Small intestine (tissue), 7 donors: ENCODE results near the gene SCYGR1. TPM values are rescaled to one million over a fixed set of nuclear protein-coding genes. Genes with fewer than 3 reads are reported as not detected.
A peak's percentile ranks its signal among the peaks of the same experiment; 100 is the strongest.
"Not testable (repeated sequence)": the region's sequence is repeated elsewhere in the genome, so short reads cannot be mapped to it uniquely, and the experiment has no call there.

Source experiments
- DNase-seq, 2 donors: peaks; one replicate each; pipeline versions ENCODE4 v3.0.0 to v3.0.0-alpha.2; 2013
- FAIRE-seq: peaks from 2 replicates; lab custom pipeline; 2012; peaks lifted over from hg19 to GRCh38; lab: Jason Lieb, UNC
- H3K27ac ChIP-seq, 3 donors: one replicate each; pipeline ENCODE4 v1.5.1; 2013; ENCODE audit warnings: low read length in 2 of 3, mild to moderate bottlenecking in 2 of 3, control low read depth in 1 of 3, inconsistent platforms in 1 of 3, low read depth in 1 of 3, moderate library complexity in 1 of 3
- H3K27me3 ChIP-seq, 3 donors: one replicate each; pipeline ENCODE4 v1.6.1; 2013; ENCODE audit warnings: low read length in 3 of 3, inconsistent platforms in 1 of 3; ENCODE audit not compliant: control insufficient read depth in 3 of 3, insufficient read depth in 3 of 3
- H3K36me3 ChIP-seq, 3 donors: one replicate each; pipeline ENCODE4 v1.6.1; 2013; ENCODE audit warnings: low read length in 3 of 3, inconsistent platforms in 1 of 3, low read depth in 1 of 3, mild to moderate bottlenecking in 1 of 3, moderate library complexity in 1 of 3; ENCODE audit not compliant: control insufficient read depth in 3 of 3, insufficient read depth in 2 of 3
- H3K4me1 ChIP-seq, 3 donors: one replicate each; pipeline ENCODE4 v1.6.1; 2013; ENCODE audit warnings: low read length in 2 of 3, inconsistent platforms in 1 of 3, low read depth in 1 of 3, mild to moderate bottlenecking in 1 of 3, moderate library complexity in 1 of 3; ENCODE audit not compliant: control insufficient read depth in 3 of 3, insufficient read depth in 2 of 3
- H3K4me3 ChIP-seq, 3 donors: one replicate each; pipeline ENCODE4 v1.5.1; 2013; ENCODE audit warnings: low read length in 3 of 3, control low read depth in 1 of 3, inconsistent platforms in 1 of 3, low read depth in 1 of 3, mild to moderate bottlenecking in 1 of 3, moderate library complexity in 1 of 3
- H3K9me3 ChIP-seq, 2 donors: one replicate each; pipeline ENCODE4 v1.6.1; 2013; ENCODE audit warnings: low read depth in 1 of 2, low read length in 1 of 2; ENCODE audit not compliant: control insufficient read depth in 2 of 2, insufficient read depth in 1 of 2
- WGBS, 3 donors: extraction: QIAGEN DNeasy Blood & Tissue Kit; methylation state at CpG; one replicate each; pipeline ENCODE4 v1.1.7; 2013; 5-methylcytosine and 5-hydroxymethylcytosine counted together
- polyA plus RNA-seq, 4 donors: library from polyadenylated mRNA; stranded (reverse) in 3 of 4; unstranded in 1 of 4; fragments of 200-250 nt in 3 of 4; fragments of 120-200 nt in 1 of 4; gene quantifications; one replicate each; pipeline versions ENCODE4 v1.2.1 to v1.2.3, GENCODE V29; 2013
- donor health status: healthy with polysubstance abuse.
- donor health status: control.
- donor health status: control.
- donor health status: Bipolar disorder and iron deficiency.
- donor health status: healthy.

The SCYGR1 gene
- polyA plus RNA-seq, 4 donors = not detected

GRCh38 chr2:227370791-227371312, 16.9 kb downstream of the SCYGR1 start:
- H3K4me3 ChIP-seq = no peak overlapping the region
- H3K9me3 ChIP-seq = no peaks in the 10 kb centered on the region
- no peaks in the 10 kb centered on the region for H3K27me3 ChIP-seq
- no peak overlapping the region for H3K27ac ChIP-seq
- H3K36me3 ChIP-seq = peaks cover 0 to 11% (median 2%) of the 10 kb centered on the region in 3 donors
- WGBS, 3 donors = 73 to 88% (median 84%) methylated on average over 9 of the region's 9 CpGs
- DNase-seq (no peak), FAIRE-seq (no peak)
- H3K4me1 ChIP-seq = no peaks in the 10 kb centered on the region

- FAIRE-seq = no peak
- no peaks in the 10 kb centered on the region for H3K9me3 ChIP-seq
- no peak for DNase-seq
- H3K4me3 ChIP-seq = no peak overlapping the region
- WGBS, 3 donors = 69 to 80% (median 73%) methylated on average over 8 of the region's 8 CpGs
- H3K36me3 ChIP-seq = peaks cover 0 to 11% (median 2%) of the 10 kb centered on the region in 3 donors
- no peaks in the 10 kb centered on the region for H3K4me1 ChIP-seq
- H3K27me3 ChIP-seq = no peaks in the 10 kb centered on the region
- H3K27ac ChIP-seq = no peak overlapping the region
Measured at GRCh38 chr2:227370092-227370491, 17.7 kb downstream of the SCYGR1 start.

GRCh38 chr2:227368574-227368973, 19.2 kb downstream of the SCYGR1 start:
- no peaks in the 10 kb centered on the region for H3K27me3 ChIP-seq
- no peaks in the 10 kb centered on the region for H3K4me1 ChIP-seq
- H3K36me3 ChIP-seq = peaks cover 0 to 17% (median 8%) of the 10 kb centered on the region in 3 donors
- no peak for DNase-seq
- H3K27ac ChIP-seq = no peak overlapping the region
- H3K4me3 ChIP-seq = no peak overlapping the region
- 91 to 97% (median 91%) methylated on average over 5 of the region's 5 CpGs for WGBS, 3 donors
- no peaks in the 10 kb centered on the region for H3K9me3 ChIP-seq
- no peak for FAIRE-seq

GRCh38 chr2:227367427-227367795, 20.3 kb downstream of the SCYGR1 start:
- 73 to 92% (median 92%) methylated on average over 3 of the region's 3 CpGs for WGBS, 3 donors
- no peak for FAIRE-seq
- Histone ChIP-seq H3K36me3 (peaks cover 0 to 20% (median 9%) of the 10 kb centered on the region in 3 donors), H3K4me1 (no peaks in the 10 kb centered on the region), H3K4me3 (no peak overlapping the region), H3K27ac (no peak overlapping the region), H3K27me3 (no peaks in the 10 kb centered on the region), H3K9me3 (no peaks in the 10 kb centered on the region)
- no peak for DNase-seq

- no peak for DNase-seq
- Histone ChIP-seq H3K9me3 (no peaks in the 10 kb centered on the region), H3K4me1 (no peaks in the 10 kb centered on the region), H3K4me3 (no peak overlapping the region), H3K27ac (peak overlapping the region in 1 of 3 donors; percentile 45), H3K27me3 (no peaks in the 10 kb centered on the region), H3K36me3 (peaks cover 0 to 20% (median 11%) of the 10 kb centered on the region in 3 donors)
- WGBS, 3 donors = 64 to 90% (median 77%) methylated on average over 11 of the region's 11 CpGs
- no peak for FAIRE-seq
Measured at GRCh38 chr2:227366769-227367426, 20.9 kb downstream of the SCYGR1 start.

GRCh38 chr2:227365833-227366232, 21.9 kb downstream of the SCYGR1 start:
- Histone ChIP-seq H3K4me1 (no peaks in the 10 kb centered on the region), H3K27ac (no peak overlapping the region), H3K36me3 (peaks cover 4 to 20% (median 15%) of the 10 kb centered on the region in 3 donors), H3K27me3 (no peaks in the 10 kb centered on the region), H3K4me3 (no peak overlapping the region), H3K9me3 (no peaks in the 10 kb centered on the region)
- WGBS, 3 donors = 31 to 45% (median 41%) methylated on average over 3 of the region's 3 CpGs
- DNase-seq = no peak
- FAIRE-seq = no peak

- not testable (repeated sequence) for DNase-seq
Measured at GRCh38 chr2:227364585-227365263, 23.0 kb downstream of the SCYGR1 start.

GRCh38 chr2:227363756-227364155, 24.0 kb downstream of the SCYGR1 start:
- WGBS, 3 donors = 89 to 91% (median 91%) methylated on average over 6 of the region's 6 CpGs
- H3K27me3 ChIP-seq = no peaks in the 10 kb centered on the region
- peak in 1 of 2 donors; percentile 19 for DNase-seq
- FAIRE-seq = no peak
- no peaks in the 10 kb centered on the region for H3K4me1 ChIP-seq
- H3K9me3 ChIP-seq = no peaks in the 10 kb centered on the region
- H3K36me3 ChIP-seq = peaks cover 4 to 20% (median 17%) of the 10 kb centered on the region in 3 donors
- H3K27ac ChIP-seq = no peak overlapping the region
- H3K4me3 ChIP-seq = no peak overlapping the region

More at GRCh38 chr2:227364585-227365263, 23.0 kb downstream of the SCYGR1 start:
- H3K27ac ChIP-seq, H3K9me3 ChIP-seq, H3K4me1 ChIP-seq, FAIRE-seq, H3K4me3 ChIP-seq, H3K27me3 ChIP-seq: not testable (repeated sequence)
- H3K36me3 ChIP-seq = peaks cover 4 to 20% (median 20%) of the 10 kb centered on the region in 3 donors
- 93 to 95% (median 95%) methylated on average over 11 of the region's 11 CpGs for WGBS, 3 donors
